HG02610 (cell line): Measurements from ENCODE around the gene PHEX.

Source experiments
- ATAC-seq: cut with Tn5 transposase; IDR thresholded peaks from one replicate; pipeline ENCODE4 v1.9.1; 2021; ENCODE audit warnings: mild to moderate bottlenecking, moderate library complexity; ENCODE audit not compliant: unreplicated experiment

The PHEX gene

GRCh38 chrX:22039541-22039940 lies 7.4 kb downstream of the PHEX start:
- no peak for ATAC-seq

GRCh38 chrX:22040184-22040583 lies 8.1 kb downstream of the PHEX start:
- ATAC-seq, result no peak

GRCh38 chrX:22041907-22042530 lies 9.9 kb downstream of the PHEX start:
- ATAC-seq, result no peak

GRCh38 chrX:22043872-22044271 lies 11.7 kb downstream of the PHEX start:
- ATAC-seq, result no peak

GRCh38 chrX:22047468-22047867 lies 15.3 kb downstream of the PHEX start:
- no peak for ATAC-seq

GRCh38 chrX:22053481-22053880 lies 21.4 kb downstream of the PHEX start:
- no peak for ATAC-seq

GRCh38 chrX:22056235-22056634 lies 24.1 kb downstream of the PHEX start:
- ATAC-seq, result no peak

GRCh38 chrX:22057667-22058066 lies 25.5 kb downstream of the PHEX start:
- ATAC-seq, result peak; percentile 41

- no peak for ATAC-seq
Observed at GRCh38 chrX:22059775-22060174, 27.6 kb downstream of the PHEX start.

GRCh38 chrX:22060415-22061280 lies 28.5 kb downstream of the PHEX start:
- ATAC-seq, result peak; percentile 53

- ATAC-seq, result peak; percentile 80
Observed at GRCh38 chrX:22063284-22063683, 31.2 kb downstream of the PHEX start.

GRCh38 chrX:22069586-22069985 lies 37.5 kb downstream of the PHEX start:
- no peak for ATAC-seq

- no peak for ATAC-seq
Observed at GRCh38 chrX:22073928-22074327, 41.8 kb downstream of the PHEX start.

- ATAC-seq, result no peak
Observed at GRCh38 chrX:22078117-22078516, 46.0 kb downstream of the PHEX start.

- no peak for ATAC-seq
Observed at GRCh38 chrX:22081475-22082092, 49.5 kb downstream of the PHEX start.

GRCh38 chrX:22086003-22086402 lies 53.9 kb downstream of the PHEX start:
- ATAC-seq, result no peak

GRCh38 chrX:22087011-22087557 lies 55.0 kb downstream of the PHEX start:
- ATAC-seq, result no peak

- no peak for ATAC-seq
Observed at GRCh38 chrX:22088326-22088725, 56.2 kb downstream of the PHEX start.

GRCh38 chrX:22090181-22090580 lies 58.1 kb downstream of the PHEX start:
- ATAC-seq, result no peak

- no peak for ATAC-seq
Observed at GRCh38 chrX:22093550-22093949, 61.4 kb downstream of the PHEX start.

GRCh38 chrX:22095286-22095685 lies 63.2 kb downstream of the PHEX start:
- ATAC-seq, result no peak

- ATAC-seq, result no peak
Observed at GRCh38 chrX:22095856-22096255, 63.7 kb downstream of the PHEX start.
